Measurements from ENCODE around the gene COA8. TPM values are rescaled to one million over a fixed set of nuclear protein-coding genes. Genes with fewer than 3 reads are reported as not detected.

Gene COA8
- total RNA-seq, 1 donor from 2014 or later: 38.9 TPM

GRCh38 chr14:103535891-103536565 is 26.7 kb upstream of the COA8 start:
- no peak for DNase-seq (ENCODE audit: extremely low read depth, low read depth, low spot score)

- DNase-seq (ENCODE audit: extremely low read depth, low read depth, low spot score): no peak
Observed at GRCh38 chr14:103536693-103537092, 26.1 kb upstream of the COA8 start.

DNA sequence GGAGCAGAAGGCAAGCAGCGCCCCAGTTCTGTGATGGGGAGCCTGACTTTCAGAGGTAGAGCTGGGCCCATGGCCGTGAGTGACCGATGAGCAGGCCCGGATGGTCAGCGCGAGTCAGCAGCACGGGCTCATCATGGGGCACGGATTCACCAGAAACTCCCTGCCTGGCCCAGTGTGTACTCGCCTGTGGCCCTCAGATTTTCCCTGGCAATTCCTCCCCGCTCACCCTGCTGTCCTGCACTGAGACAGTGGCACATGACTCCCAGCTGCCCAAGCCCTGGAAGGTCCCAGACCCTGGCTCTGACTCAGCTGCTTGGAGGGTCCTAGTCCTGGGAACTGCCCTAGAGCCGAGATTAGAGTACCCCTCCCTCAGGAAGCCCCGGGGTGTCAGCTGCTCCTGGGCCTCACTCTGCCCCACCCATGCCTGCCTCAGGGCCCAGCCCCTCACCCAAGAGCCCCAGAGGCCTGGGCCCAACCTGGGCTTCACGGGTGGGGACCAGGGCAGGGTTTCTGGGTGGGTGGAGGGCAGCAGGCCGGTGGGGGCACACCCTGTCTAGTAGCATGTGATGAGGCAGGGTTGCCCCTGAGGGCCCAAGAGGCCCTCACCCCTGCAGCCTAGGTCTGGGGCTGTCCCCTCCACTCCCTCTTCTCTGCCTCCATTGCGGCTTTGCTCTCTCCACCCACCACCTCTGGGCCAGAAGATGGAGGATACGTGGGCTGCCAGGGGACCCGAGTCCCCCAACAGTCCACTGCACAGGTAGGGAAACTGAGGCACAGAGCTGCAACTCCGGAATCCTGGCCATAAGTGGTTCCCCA is 25.4 kb upstream of the COA8 start:
- no peak for DNase-seq (ENCODE audit: extremely low read depth, low read depth, low spot score)

DNA sequence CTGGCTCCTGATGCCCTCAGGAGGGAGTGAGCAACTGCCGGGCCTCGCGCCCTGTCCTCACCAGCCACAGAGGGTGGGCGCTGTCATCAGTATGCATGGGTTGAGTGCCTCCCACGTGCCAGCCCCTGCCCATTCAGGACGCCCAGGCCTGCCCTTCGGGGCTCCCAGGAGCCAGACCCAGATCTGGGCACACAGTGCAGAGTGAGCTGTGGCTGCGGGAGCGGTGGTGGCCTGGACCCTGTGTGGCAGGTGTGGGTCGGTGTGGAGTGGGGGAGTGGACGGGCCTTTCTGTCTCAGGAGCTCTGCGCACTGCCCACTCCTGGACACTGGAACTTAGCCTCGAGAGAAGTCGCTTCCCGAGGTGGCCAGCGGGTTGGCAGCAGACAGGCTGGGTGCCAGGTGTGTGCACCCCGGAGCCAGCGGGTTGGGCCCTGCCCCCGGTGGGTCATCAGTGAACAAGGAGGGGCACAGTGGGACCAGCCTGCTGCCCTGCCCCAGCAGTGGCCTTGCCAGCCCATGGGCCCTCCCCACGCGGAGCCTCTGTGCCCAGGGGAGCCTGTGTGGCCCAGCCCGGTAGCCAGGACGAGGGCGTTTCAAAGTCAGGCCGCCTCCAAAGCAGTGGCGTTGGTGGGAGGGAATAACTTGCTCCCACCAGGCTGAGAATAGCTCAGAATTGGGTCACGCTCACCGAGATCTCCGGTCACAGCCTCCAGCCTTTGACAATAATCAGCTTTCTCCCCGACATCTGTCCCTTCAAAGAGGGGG is 24.3 kb upstream of the COA8 start:
- DNase-seq (ENCODE audit: extremely low read depth, low read depth, low spot score): no peak

- no peak for DNase-seq (ENCODE audit: extremely low read depth, low read depth, low spot score)
Observed at GRCh38 chr14:103539056-103539825, 23.5 kb upstream of the COA8 start.

- no peak for DNase-seq (ENCODE audit: extremely low read depth, low read depth, low spot score)
Observed at GRCh38 chr14:103540821-103541708, 21.7 kb upstream of the COA8 start.

- DNase-seq (ENCODE audit: extremely low read depth, low read depth, low spot score): no peak
Observed at GRCh38 chr14:103541709-103542604, 20.8 kb upstream of the COA8 start.

DNA sequence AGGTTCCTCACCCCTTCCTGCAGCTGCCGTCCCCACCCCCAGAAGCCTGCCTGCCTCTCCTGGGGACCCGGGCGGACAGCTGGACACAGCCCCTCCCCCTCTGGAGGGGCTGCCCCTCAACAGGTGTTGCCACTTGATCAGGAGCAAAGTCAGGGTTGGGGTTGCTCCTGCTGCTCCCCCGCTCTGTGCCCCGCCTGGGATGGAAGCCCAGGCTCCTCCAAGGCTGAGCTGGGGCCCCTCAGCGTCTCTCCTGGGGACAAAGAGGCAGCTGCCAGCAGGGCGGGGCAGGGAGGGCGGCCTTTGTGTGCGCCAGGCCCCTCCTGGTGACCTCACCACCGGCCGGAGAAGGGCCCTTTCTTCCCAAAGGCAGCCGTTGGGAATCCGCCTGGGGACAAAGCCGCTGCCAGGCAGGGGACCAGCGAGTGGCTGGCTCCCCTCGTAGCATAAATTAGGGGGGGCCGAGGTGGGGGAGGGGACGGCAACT is 20.1 kb upstream of the COA8 start:
- no peak for DNase-seq (ENCODE audit: extremely low read depth, low read depth, low spot score)

- DNase-seq (ENCODE audit: extremely low read depth, low read depth, low spot score): no peak
Observed at GRCh38 chr14:103543140-103543539, 19.6 kb upstream of the COA8 start.

- no peak for DNase-seq (ENCODE audit: extremely low read depth, low read depth, low spot score)
Observed at GRCh38 chr14:103543721-103544387, 18.9 kb upstream of the COA8 start.

DNA sequence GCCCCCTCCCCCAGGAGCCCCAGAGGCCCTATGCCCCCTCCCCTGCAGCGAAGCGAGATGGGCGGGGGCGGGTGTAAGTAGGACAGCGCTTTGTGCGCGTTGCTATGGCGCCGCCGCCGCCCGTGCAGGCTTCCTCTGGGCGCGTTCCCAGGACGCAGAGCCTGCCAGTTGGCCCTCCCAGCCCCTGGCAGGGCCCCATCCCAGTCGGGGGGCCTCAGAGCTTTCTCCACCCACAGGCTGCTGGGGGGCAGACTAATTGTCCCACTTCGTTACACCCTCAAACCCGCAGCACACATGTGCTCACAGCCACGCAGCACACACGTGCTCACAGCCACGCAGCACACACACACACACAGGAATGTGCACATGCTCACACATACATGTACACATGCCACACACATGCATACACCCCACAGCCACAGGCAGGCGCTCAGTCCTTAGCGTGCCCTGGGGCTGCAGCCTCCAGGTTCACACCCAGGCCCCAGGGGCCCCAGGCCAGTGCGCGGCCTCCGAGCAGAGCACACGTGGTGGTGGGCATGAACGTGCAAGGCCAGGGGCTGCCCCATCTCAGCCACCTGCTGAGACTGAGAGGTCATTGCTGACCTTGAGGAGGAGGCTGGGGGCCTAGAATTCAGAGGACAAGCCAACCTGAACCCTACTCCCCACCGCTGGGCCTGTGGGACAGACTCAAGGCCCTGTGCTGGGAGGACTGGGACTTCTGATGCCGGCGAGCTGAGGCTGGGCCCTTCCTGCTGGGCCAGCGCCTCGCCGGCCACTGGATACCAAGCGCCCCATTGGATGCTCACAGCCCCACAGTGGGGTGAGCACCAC is 18.2 kb upstream of the COA8 start:
- no peak for DNase-seq (ENCODE audit: extremely low read depth, low read depth, low spot score)

DNA sequence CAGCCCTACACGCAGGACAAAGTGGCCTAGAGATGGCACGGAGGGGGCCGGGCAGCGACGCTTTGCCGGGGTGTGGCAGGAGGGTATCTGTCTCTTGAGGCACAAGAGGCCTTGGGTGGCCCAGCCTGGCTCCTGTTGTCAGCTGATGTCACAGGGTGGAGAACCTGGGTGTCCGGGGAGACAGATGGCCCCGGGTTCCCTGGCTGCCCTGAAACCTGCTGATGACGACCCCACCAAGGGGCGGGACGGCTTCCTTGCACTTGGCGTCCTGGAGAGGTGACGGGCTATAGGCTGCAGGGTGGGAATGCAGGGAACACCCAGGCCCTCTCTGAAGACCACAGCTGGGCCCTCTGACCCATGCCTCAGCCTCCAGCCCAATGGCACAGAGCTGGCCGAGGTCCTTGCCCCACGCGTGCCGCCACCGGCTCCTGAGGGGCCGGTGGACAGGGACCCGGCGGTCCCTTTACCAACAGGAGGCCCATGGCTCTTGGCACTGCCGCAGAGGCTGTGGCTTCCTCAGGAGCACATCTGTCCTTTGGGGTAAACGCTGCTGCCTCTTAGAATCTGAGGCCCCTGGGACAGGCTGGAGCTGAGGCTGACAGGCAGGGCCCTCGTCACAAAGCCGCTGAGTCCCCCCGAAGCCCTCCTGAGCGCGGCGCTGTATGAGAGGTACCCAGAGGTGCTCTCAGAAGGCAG is 17.4 kb upstream of the COA8 start:
- no peak for DNase-seq (ENCODE audit: extremely low read depth, low read depth, low spot score)

- DNase-seq (ENCODE audit: extremely low read depth, low read depth, low spot score): no peak
Observed at GRCh38 chr14:103545915-103546651, 16.7 kb upstream of the COA8 start.

DNA sequence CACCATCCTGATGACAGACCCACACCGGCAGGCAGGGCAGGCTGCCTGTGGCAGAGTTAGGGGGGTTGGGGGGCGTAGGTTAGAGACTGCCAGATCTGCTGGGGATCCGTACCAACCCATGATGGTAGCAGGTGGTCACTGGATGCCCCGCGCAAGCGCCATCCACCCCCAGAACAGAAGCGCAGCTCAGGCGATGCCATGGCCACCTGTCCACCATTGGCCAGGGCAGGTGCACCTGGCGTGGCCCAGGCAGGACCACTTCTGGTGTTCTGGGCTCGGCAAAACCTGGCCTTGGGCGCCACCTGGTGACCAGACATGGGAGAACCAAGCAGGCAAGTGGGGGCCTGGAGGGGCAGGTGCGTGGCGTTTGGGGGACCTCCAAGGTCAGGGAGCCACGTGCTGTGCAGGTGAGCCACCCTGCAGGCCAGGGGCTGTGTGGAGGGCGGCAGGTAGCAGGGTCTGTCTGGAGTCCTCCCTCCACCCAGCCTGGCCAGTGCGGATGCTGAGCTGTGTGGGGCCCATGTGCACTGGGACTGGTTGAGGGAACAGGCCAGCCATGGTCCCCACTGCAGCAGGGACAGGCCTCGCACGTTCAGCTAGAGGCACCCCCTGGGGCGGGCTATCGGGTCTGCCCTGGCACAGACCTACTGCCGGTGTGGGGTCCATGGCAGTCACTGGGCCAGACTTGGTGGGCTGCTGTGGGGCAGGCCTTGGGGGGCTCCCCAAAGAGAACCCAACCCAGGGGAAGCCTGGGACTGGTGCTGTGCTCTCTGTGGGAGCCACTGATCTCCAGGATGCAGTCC is 15.9 kb upstream of the COA8 start:
- DNase-seq (ENCODE audit: extremely low read depth, low read depth, low spot score): no peak

DNA sequence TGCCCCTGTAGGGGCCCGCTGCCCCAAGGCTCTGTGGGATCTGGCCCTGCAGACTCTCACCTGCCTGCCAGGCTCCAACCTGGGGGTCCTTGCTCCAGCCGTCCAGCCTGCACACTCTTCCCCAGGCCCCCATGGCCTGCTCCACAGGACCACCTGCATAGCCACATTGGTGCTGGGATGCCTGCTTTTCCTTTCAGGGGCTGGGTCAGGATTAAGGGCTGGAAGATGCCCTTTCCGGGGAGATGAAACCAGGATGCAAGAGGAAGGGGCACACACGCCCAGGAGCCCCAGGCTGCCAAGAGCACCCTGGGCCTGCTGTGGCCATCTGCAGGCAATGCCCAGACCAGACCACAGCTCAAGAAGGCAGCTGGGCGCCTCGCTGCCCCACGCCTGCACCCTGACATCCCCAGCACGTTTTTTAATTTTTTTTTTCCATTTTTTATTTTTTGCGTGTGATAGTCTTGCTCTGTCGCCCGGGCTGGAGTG is 15.3 kb upstream of the COA8 start:
- DNase-seq (ENCODE audit: extremely low read depth, low read depth, low spot score): no peak
